DMS79 (cell line): ENCODE data around the gene CDNF.

ENCODE experiments used
- DNase-seq: peaks from one replicate; lab custom pipeline; 2025; lab: John Stamatoyannopoulos, UW

The CDNF gene

GRCh38 chr10:14798636-14799035 lies 39.2 kb downstream of the CDNF start:
- no peak for DNase-seq

- DNase-seq, result no peak
Measured at GRCh38 chr10:14787938-14788337, 49.9 kb downstream of the CDNF start.

GRCh38 chr10:14784459-14785055 lies 53.3 kb downstream of the CDNF start:
- no peak for DNase-seq

DNA sequence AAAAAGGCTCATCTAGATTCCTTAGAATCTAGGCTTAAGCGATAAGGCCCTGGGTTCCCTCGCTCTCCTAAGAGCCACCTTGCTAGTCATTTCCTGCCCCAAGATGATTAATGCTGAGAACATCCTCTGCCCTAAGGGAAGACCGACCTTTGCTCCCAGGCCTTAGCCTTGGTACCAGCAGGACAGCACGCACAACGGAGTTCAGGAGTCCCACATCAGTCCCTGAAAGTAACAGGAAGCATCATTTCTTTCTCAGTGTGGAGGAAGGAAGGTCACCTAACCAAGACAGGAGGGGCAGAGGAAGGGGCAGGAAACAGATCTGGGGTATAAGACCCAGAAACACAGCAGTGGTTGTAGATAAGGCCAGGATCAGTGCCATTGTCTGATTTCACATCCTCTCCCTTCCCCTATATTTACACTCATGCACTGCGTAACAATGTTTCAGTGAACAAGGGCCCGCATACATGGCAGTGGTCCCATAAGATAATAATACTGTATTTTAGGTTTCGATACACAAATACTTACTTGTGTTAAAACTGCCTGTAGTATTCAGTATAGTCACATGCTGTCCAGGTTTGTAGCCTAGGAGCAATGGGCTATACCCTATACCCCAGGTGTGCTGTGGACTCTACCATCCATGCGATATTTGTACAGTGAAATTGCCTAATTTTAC lies 55.0 kb downstream of the CDNF start:
- no peak for DNase-seq

- no peak for DNase-seq
Measured at GRCh38 chr10:14781763-14782162, 56.1 kb downstream of the CDNF start.

DNA sequence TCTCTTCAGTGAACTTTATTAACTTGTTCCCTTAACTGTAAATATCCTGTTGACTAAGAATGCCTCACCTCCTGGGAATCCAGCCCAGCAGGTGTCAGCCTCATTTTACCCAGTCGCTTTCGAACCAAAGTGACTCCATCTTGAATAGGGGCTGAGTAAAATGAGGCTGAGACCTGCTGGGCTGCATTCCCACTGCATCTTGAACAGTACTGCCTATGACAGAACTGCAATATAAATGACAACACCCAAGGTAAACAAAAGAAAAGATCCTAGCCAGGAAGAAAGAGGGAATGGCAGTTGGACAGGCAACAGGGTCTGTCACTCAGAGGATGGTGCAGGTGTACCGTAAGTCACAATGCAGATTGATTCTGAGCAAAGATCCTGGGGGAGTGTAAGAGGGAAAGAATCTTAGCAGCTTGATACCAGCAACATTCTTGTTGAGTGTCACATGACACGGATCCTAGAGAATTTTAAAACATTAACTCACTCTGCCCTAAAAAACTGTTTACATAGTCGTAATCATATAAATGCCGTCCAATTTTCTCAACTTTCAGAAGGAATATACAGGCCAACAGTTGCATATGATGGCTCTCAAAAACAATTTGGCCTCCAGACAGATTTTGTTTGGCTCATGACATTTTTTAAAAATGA lies 58.7 kb downstream of the CDNF start:
- DNase-seq, result no peak

DNA sequence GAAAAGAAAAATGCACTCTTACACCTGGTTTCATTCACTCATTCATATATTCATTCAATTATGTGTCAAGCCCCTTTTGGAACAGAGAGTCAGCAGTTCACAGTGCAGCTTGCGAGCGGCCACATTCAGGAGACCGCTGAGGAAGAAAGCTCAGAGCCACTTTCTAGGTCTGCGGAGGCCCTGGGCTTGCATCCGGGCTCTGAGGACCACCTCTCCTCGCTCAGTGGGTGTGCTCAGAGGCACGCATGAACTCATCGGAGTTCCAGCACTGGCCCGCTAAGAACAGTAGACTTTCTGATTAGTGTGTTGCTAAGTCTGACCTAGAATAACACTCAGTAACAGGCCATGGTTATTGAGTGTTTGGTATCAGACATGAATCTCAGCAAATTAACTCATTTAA lies 61.3 kb downstream of the CDNF start:
- DNase-seq, result no peak

GRCh38 chr10:14775656-14776055 lies 62.2 kb downstream of the CDNF start:
- no peak for DNase-seq

- no peak for DNase-seq
Measured at GRCh38 chr10:14774797-14775196, 63.0 kb downstream of the CDNF start, which contains the start of gene FAM107B. TSS of gene FAM107B (minus strand) at chr10:14774897. CDS start at chr10:14774663, 234 bp downstream.

DNA sequence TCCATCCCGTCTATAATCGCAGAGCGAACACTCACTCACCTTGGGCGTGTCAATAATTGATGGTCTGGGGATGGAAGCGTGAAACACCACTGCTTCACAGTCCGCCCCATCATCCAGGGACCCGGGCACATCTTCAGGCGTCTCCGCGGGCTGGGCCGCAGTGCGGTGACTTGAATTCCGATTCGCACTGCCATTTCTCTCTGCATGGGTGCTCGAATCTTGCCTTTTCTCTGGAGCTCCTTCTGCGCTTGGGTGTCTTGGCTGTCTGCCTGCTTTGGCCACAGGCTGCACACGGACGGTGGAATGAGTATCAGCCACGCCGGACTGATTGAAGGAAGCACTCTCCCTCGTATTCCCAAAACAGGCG lies 63.6 kb downstream of the CDNF start:
- no peak for DNase-seq

GRCh38 chr10:14773551-14774213 lies 64.2 kb downstream of the CDNF start:
- no peak for DNase-seq

DNA sequence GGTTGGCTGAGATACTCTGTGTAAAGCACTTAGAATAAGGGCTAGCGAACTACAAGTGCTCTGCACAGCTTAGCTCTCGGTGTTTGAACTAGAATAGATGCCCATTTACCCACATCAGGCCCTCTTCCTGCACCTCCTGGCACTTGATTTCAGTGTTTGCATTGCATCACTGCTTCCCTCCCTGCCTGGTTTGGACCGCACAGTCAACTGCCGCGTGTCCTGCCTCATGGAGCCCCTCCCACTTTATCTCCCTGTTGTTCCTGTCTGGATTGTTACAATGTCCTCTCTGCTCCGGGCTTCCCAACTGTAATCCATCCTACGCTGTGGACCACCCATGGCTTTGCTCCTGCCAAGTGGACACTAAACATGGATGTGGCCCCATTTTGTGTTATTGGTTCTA lies 65.4 kb downstream of the CDNF start:
- DNase-seq, result no peak

GRCh38 chr10:14770927-14771326 lies 66.9 kb downstream of the CDNF start:
- DNase-seq, result no peak
